GM18498 (cell line): ENCODE data around the gene TTC28.

Experiments
- ATAC-seq: cut with Tn5 transposase; IDR thresholded peaks from one replicate; pipeline ENCODE4 v1.9.1; 2021; ENCODE audit warnings: mild to moderate bottlenecking, moderate library complexity; ENCODE audit not compliant: unreplicated experiment

TTC28 gene

GRCh38 chr22:28443526-28443876, 236.1 kb downstream of the TTC28 start:
- no peak for ATAC-seq

DNA sequence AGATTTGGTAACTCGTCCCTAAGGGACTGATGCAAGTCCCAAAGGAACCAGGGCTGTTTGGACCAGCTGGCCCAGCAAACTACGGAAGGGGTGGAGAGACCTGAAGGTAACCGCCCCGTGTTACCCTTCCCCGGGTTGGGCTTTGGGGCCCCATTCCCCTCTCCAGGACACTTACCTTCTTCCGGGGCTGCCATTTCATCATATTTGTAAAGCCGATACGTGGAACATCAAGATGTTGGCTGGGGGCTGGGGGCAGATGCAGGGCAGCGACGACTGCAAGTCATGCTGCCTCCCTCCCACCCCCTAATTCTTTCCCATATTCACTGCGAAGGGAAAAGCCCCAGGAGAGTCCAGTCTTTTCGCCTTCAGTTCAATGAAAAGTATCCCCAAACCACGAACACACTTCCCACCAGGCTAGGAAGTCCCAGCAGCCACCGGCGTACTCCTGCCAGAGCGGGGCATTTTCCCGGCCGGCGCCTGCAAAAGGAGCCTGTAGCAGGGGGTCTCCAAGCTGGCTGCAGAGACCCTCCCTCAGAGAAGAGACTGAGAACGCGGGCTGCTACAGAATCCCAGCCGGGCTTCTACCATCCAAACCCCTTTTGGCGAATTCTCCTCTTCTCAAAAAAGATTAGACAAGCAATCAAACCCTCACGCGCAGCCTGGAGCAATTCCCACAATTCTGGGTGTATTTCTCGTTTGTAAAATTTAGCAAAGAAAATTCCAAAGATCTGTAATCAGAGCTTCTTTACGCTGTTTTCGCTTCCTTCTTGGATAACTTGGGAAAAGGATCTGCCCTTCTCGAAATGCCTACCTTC, 236.7 kb downstream of the TTC28 start:
- no peak for ATAC-seq

DNA sequence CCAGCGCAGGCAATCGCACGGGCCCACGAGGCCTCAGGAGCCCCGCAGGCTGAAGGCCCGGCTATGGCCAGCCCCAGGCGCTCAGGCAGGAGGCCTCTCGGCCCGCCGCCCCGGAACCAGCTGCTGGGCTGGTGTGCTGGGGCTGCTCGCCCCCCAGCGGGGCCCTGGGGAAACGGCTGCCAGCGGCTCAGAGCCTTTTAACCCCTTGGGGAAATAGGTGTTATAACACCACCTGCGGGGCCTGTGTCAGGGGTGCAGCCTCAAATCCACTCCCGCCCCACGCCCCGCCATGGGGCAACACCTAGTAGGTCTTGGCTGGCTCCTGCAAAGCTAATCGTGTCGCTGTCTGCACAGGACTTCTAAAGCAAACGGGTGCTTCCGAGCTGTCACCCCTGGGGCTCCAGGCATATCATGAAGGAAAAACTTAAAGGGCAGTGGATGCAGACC, 237.4 kb downstream of the TTC28 start:
- peak; percentile 66 for ATAC-seq

DNA sequence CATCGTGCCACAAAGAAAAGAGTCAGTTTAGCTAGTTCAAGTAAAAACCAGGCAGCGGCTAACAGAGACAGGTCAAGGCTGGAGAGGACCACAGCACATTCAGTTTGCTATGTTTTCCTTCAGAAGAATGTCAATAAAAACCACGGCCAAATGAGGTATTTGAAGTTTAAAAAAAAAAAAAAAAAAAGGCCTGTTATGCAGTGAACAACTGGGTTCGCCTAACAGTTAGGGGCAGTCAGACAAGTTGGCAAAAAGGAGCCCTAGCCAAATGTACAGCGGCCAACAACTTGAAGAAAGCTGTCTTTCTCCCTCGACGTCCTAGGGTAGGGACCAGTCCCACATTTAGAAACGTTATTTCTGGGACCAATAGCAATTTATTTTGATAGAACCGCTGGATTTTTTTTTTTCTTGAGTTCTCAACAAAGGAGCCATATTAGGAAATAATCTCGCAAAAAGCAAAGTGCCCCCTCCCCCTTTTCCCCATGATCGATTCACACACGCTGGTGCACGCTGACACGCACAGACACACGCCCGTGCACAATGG, 237.8 kb downstream of the TTC28 start:
- no peak for ATAC-seq

DNA sequence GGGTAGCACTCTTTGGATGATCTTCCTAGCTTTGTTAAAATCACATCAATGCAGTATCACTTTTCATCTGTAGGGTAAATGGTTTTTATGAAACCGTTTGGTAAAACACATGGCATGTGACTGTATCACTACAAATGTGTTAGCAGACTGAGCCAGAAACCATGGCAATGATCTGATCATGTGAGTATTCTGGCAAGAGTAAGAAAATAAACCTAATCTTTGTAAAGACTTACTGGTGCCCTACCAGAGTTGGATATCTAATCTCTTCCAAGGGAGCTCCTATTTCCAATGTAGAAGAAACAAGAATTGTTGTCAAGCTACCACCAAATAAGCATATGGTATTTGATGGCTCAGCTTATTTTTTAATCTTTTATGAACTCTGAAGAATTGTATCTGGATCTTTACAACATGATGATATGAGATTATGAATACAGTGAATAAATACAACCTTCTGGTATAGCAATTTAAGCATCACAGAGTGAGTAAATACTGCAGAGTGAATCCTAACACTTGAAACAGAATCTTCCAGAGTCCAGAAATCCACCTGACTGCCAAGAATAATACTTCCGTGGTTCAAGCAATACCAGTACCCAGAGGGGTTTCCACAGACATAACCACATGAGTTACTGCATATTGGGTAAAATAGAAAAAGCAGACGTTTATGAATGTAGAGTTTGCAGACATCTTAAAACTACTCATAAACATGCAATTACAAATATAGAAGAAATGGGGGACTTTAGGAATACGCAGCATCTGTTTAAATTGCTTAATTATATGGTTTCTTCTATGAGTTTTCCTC, 238.8 kb downstream of the TTC28 start:
- no peak for ATAC-seq

DNA sequence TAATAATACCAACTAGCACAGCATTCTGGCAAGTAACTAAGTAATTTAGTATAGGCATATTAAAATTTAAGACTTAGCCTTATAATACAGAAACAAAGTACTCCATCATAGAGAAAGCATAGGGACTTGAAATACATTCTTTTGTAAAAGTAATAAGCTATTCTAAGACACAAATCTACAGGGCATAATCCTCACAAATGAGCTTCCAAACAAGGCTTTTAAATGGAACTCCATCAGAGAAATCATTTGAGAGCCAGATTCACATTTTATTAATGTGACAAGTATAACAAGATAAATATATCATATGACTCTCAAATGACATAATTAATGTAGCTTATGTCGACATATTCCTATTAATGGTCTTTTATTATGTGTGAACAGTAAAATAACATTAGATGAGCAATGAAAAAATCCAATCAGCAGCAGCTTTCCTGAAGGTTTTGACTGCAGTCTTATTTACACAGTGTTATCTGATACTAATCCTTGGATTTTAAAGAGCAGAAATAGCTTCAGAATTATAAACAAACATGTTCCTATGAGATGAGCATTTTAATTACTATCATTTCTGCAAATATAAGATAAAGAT, 241.4 kb downstream of the TTC28 start:
- no peak for ATAC-seq

DNA sequence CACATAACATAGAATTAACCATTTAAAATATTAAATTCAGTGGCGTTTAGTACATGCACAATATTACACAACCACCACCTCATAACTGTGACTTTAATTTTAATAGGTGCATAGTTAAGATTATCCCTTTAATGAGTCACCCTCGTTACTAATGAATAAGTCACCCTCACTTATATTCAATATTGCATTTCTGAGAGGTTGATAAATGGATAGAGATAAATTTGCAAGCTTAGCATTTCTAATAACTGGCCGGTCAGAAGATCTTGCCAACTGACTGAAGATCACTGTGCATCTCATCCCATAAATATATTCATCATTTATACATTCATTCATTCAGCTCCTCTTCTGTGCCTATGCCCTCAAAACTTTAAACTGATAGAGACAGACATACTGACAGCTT, 243.7 kb downstream of the TTC28 start:
- no peak for ATAC-seq

- no peak for ATAC-seq
Measured at GRCh38 chr22:28435140-28435768, 244.4 kb downstream of the TTC28 start.

GRCh38 chr22:28430466-28431025, 249.1 kb downstream of the TTC28 start:
- no peak for ATAC-seq

DNA sequence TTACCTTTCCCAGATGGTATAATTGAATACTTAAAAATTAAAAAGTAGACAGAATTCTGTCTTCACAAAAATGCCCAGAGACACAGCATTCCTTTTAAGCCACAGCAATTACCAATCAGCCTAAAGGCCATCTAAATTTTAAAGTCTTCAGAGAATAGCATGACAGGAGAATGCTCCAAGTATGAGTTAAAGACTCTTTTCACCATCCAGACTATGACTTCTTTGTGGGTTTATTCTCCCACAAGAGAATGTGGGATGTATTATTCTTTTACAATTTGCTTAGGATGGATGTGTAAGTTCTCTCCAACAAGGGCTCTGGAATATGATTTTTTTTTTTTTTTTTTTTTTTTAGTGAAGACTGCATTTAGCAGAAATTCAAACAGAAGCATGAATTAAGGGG, 249.9 kb downstream of the TTC28 start:
- ATAC-seq = no peak

DNA sequence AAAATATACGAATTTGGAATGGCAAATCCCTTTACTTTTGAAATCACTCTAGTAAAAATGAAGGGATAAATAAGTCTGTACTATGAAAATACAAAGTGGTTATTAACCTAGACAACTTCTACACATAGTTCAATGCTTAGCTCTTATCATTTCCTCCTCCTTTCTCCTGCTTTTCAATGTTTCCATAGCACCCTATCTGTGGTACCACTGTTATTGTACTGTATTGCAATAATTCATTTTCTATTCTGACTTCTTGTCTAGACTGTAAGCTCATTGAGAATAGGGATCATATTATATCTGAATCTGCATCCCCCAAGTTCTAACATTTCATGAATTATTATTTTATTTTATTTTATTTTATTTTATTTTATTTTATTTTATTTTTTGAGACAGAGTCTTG, 251.4 kb downstream of the TTC28 start:
- ATAC-seq = no peak

DNA sequence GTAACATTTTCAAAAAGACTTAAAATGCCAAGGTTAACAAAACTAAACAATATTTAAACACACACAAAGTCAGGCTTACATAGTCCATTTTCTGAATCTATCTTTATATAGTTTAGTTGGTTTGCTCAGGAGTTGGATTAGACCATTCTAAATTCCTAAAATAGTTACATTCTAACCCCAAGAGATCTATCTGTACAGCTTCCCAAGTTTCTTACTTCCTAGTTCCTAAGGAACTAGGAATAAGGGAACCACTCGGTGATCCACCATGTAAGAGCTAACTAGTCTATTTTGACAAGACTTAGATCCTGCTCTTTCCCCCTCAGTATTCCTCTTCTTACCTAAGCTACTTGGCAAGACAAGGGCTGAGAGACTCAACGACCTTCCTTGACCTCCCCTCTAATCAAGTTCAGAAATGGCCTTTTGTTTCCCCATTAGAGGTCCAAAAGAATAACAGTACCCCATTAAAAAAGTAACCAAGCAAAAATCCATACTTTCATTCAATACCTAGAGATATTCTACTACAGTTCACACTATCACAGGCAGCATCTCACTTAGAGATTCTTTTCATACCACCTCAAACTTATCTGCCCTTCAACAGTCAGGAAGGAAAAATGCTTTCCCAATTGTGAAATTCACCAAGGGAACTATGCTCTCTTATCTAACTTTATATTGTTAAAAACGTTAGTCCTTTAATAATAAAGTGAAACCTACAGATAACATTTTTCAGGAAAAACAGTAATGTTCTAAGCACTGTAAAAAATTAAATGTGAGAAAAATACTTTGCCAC, 253.1 kb downstream of the TTC28 start:
- ATAC-seq = no peak

DNA sequence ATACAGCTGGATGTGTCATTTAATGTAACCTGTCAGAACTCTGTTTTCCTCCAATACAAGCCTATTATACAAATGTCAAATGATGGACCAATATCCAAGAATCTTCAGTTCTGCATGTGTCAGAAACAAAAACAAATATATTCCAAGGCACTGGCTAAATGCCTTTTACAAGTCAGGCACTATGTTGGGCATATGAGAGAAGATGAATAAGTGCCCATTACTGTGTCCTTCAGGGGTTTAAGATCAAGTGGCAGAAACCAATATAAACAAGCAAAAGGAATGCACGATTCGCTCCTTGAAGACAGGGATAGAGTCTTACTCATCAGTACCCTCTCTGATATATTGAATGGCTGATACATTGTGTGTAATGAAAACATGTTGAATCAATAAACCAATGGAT, 254.4 kb downstream of the TTC28 start:
- no peak for ATAC-seq

DNA sequence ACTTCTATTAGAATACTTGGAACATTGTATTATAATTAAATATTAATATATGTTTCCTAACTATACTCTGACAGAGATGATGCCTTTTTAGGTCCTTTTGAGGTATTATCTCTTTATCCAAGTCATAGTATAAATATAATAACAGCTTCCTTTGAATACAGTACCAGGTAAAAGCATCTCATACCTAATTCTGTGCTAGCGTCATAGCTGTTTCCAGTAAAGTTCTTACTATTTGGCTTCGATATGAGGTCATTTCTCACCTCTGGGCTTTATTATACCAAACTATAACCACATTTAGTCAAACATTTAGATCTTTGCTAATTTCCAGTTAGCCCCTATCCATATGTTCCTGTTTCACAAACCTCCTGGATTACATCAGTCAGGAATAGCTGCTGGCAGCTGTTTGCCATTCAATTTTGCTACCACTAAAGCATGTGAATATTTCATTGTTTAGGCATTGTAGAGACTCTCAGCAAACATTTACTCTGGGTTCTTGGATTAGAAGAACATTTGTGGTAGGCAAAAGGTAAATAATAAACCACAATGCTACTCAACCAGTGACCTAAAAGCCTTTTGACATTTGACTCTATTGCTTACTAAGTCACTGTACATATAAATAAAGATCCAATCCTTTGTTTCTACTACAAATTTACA, 255.1 kb downstream of the TTC28 start:
- no peak for ATAC-seq

DNA sequence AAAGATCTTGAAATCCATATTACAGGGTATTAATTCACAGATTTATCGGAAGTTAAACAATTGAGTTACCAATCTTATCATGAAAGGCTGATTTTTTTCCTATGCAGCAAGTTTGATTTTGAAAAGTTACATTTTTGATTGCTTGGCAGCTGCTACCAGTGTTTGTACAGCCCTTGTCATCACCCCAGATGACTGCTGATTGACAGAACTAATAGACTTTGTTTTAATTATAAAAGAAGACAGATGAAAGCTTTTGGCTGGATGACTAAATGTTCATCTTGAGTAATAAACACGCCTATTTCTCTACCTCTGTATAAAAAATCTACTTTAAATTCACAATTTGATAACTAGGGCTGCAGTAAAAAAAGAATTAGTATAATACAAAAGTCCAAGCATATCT, 259.7 kb downstream of the TTC28 start:
- no peak for ATAC-seq

DNA sequence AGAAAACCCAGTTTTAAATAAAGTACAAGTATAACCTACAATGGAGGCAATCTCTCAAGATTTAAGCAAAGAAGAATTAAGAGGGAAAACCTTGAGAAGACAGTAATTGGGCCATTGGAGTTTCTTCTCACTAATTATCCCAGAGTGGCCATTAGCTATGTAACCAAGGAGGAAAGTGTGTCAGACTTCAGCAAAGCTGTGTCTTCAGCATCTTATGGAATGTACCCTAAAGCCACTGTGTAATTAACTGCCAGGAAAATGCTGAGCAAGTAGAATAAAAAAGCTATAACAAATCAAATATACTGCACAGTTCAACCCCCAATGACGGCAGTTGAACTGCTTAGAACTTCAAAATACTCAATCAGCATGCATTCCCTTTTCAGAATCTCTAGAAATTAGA, 261.6 kb downstream of the TTC28 start:
- no peak for ATAC-seq

GRCh38 chr22:28417431-28417830, 262.2 kb downstream of the TTC28 start:
- ATAC-seq = no peak

DNA sequence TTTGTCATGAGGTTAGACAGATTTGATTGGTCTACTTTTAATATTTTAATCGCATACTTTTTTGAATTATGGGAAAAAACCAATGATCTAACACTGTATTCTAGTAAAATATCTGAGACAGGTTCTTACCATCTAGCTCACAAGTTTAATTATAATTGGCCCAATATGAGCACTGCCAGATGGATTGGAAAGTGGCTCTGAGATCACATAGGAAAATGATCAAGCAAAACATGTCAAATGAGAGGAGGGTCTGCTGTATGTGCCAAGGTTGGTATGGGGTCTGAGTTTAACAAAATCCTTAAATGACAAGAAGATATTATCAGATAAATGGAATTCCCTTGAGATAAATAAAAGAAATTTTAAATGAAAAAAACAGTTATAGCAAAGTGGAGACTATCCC, 264.7 kb downstream of the TTC28 start:
- ATAC-seq = no peak

DNA sequence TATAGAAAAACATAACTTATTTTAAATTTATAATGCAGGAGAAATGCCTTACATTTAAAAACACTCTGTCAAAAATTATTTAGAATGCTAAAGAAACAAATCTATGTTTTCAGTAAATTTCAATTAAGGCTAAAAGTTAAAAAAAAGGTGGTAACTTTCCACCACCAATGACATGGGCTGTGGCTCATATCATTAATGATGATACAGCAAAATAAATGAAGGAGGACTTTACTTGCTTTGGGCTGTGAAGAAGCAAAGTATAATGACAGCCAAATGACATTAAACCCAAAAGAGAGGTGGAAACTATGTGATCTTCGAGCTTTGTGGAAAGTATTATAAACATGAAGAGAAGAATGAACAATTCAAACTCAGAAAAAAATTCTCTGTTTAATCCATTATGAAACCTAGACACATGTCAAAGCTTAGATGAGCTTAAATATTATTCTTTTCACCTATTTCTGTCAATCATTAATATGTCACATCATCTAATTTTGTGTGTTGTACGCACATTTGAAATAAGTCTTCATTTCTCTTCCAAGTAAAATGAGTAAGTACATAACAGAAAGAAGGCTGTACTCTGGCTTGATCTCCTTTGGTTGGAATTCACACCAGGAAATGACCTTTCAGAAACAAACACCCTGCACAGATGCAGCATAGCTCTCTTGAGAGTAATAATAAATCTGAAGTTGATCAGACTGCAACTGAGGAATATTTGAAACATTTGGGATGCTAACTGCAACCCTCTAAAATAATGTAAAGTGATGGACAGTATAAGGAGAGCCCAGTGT, 265.8 kb downstream of the TTC28 start:
- no peak for ATAC-seq
